GM12878 (cell line): ENCODE results near the gene ULK4. TPM values are rescaled to one million over a fixed set of nuclear protein-coding genes. Genes with fewer than 3 reads are reported as not detected.

Experiments
- ATAC-seq: fragments of 200-7000 bp; cut with Tn5 transposase; 3 replicates; pipeline ENCODE4 v1.9.1; 2020; ENCODE audit warnings: mild to moderate bottlenecking, moderate library complexity
- BruUV-seq: library from RNA; stranded (reverse); fragments of 400-500 nt; replicated peaks from 2 replicates; lab custom pipeline; 2021; lab: Mats Ljungman, UMichigan
- CTCF ChIA-PET: fragments of 300-600 bp; sonication (Branson Sonifier 250); formaldehyde crosslinking; extraction: SDS; loops from one replicate; lab custom pipeline; 2021; ENCODE audit warnings: inconsistent platforms; lab: Yijun Ruan, JAX
- POLR2A ChIA-PET: fragments of 350-600 bp; formaldehyde crosslinking; extraction: SDS; loops from one replicate; lab custom pipeline; 2021; ENCODE audit warnings: inconsistent platforms; lab: Charles Lee
- RAD21 ChIA-PET: fragments of 300-600 bp; sonication (Branson Sonifier 250); formaldehyde crosslinking; loops from one replicate; lab custom pipeline; 2023; ENCODE audit warnings: antibody characterized with exemption; ENCODE audit not compliant: unreplicated experiment; lab: Charles Lee
- SMC1A ChIA-PET: fragments of 300-600 bp; sonication (Branson Sonifier 250); formaldehyde crosslinking; loops from one replicate; lab custom pipeline; 2023; ENCODE audit not compliant: unreplicated experiment, uncharacterized antibody; lab: Charles Lee
- DNase-seq: peaks from one replicate; pipeline ENCODE4 v3.0.0-alpha.2; 2011; ENCODE audit warnings: low read depth, low spot score
- FAIRE-seq: peaks from 3 replicates; lab custom pipeline; 2011; peaks lifted over from hg19 to GRCh38; lab: Jason Lieb, UNC
- H2AFZ ChIP-seq: 2 replicates; pipeline ENCODE4 v1.6.0; 2011; ENCODE audit warnings: low read depth, low read length, control low read depth; ENCODE audit not compliant: control insufficient read depth
- H3K27ac ChIP-seq: 2 replicates; pipeline ENCODE4 v1.5.1; 2011; ENCODE audit warnings: control low read depth; ENCODE audit not compliant: control insufficient read depth, insufficient read depth
- H3K27me3 ChIP-seq, 2 experiments: replicated peaks in 1 of 2; 2 replicates each; pipeline versions ENCODE4 v1.6.0 to v1.6.1; 2011; ENCODE audit warnings: low read length in 1 of 2; ENCODE audit not compliant: control insufficient read depth in 2 of 2, insufficient read depth in 2 of 2
- H3K36me3 ChIP-seq, 2 experiments: 2 replicates each; pipeline ENCODE4 v1.5.1; 2011; ENCODE audit warnings: low read length in 1 of 2; ENCODE audit not compliant: control insufficient read depth in 2 of 2, insufficient read depth in 2 of 2
- H3K4me1 ChIP-seq: 2 replicates; pipeline ENCODE4 v1.6.1; 2011; ENCODE audit warnings: mild to moderate bottlenecking, low read length, moderate library complexity, mixed read lengths; ENCODE audit not compliant: control insufficient read depth, insufficient read depth
- H3K4me2 ChIP-seq: 2 replicates; pipeline ENCODE4 v1.6.0; 2011; ENCODE audit warnings: control low read depth; ENCODE audit not compliant: control insufficient read depth, insufficient read depth
- H3K4me3 ChIP-seq: fragments of 200-600 bp; sonication (generic); 2 replicates; pipeline ENCODE4 v1.5.1; 2016
- H3K79me2 ChIP-seq: 2 replicates; pipeline ENCODE4 v1.6.0; 2011; ENCODE audit warnings: low read length; ENCODE audit not compliant: control insufficient read depth, insufficient read depth
- H3K9ac ChIP-seq: 2 replicates; pipeline ENCODE4 v1.8.0; 2011; ENCODE audit warnings: low read length, control low read depth, mixed read lengths; ENCODE audit not compliant: control insufficient read depth, insufficient read depth
- H3K9me3 ChIP-seq: replicated peaks from 3 replicates; pipeline ENCODE4 v1.5.1; 2011; ENCODE audit warnings: mild to moderate bottlenecking, low read length; ENCODE audit not compliant: control insufficient read depth, insufficient read depth
- H4K20me1 ChIP-seq: 2 replicates; pipeline ENCODE4 v1.6.0; 2011; ENCODE audit not compliant: control insufficient read depth, insufficient read depth
- NKRF ChIP-seq: fragments of 450-650 bp; conservative IDR thresholded peaks from 2 replicates; pipeline ENCODE4 v1.6.1; 2017; ENCODE audit warnings: mild to moderate bottlenecking, moderate library complexity
- WGBS: methylation state at CpG from one replicate; pipeline ENCODE4 v1.1.6; 2016; ENCODE audit warnings: low lambda C conversion rate; ENCODE audit not compliant: insufficient replicate concordance, insufficient coverage; ENCODE audit errors: missing lambda C conversion rate; 5-methylcytosine and 5-hydroxymethylcytosine counted together
- in situ Hi-C: fragments of 300-500 bp; cut with MboI; formaldehyde crosslinking; loops from 9 replicates; pipeline ENCODE4 v1.14.3; 2018; ENCODE audit warnings: mixed read lengths
- intact Hi-C: fragments of 100-400 bp; cut with micrococcal nuclease; formaldehyde crosslinking; loops from one replicate; pipeline ENCODE4 v1.14.2; 2022; ENCODE audit not compliant: unreplicated experiment
- polyA plus RNA-seq, 11 experiments: library from polyadenylated mRNA; depleted of rRNA in 4 of 11; unstranded in 6 of 11; stranded (reverse) in 5 of 11; fragments of >200 nt; fragmentation: Nextera tagmentation in 4 of 11; fragmentation: Illumina TruSeq in 1 of 11; extraction: Ambion mirVana in 4 of 11; extraction: Trizol in 1 of 11; gene quantifications; 1 replicate in 1 of 11; 2 replicates in 10 of 11; pipeline versions ENCODE4 v1.2.1 to v1.2.3, GENCODE V29; 2011 to 2016; ENCODE audit warnings: inconsistent platforms in 2 of 11, missing spikeins in 2 of 11, low read depth in 1 of 11
- total RNA-seq, 4 experiments: library from RNA; depleted of rRNA in 3 of 4; stranded (reverse); fragments of >200 nt in 3 of 4; fragmentation: Illumina TruSeq in 1 of 4; extraction: Trizol in 1 of 4; gene quantifications; 2 replicates each; pipeline versions ENCODE4 v1.2.1 to v1.2.3, GENCODE V29; 2013 to 2021
- TF ChIP-seq, protein P1 (sequence below): fragments of 450-650 bp; IDR thresholded peaks from 2 replicates; pipeline ENCODE4 v1.6.1; 2014; ENCODE audit warnings: mild to moderate bottlenecking

Gene ULK4
- total and polyA plus RNA-seq, 10 of the 15 experiments (the other 5 are each of a cell fraction or from before 2014, with no cell fraction given): 3.5 to 7.6 (median 6.3) TPM

DNA sequence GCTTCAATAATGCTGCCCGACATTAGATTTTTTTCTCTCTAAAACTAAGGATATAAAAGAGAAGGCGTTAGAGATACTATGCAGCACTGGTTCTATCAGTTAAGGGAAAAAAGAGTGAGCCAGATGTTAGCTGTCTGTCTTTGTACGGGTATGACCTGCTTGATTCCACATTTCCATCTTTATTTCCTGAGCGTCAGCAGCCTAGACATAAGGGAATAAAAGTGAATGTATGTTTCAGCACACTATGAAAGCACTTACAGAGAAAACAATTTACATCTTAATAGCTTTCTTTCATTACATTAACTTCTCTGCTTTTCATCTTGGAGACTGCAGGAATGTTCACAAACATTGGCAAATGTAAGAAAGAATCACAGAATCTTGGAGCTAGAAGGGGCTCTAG lies 443.3 kb downstream of the ULK4 start:
- Histone ChIP-seq H2AFZ (no peak overlapping the region), H3K27ac (no peak overlapping the region), H3K4me2 (no peak overlapping the region), H3K9me3 (no peaks in the 10 kb centered on the region), H3K36me3 (no peaks in the 10 kb centered on the region), H4K20me1 (no peaks in the 10 kb centered on the region), H3K9ac (no peak overlapping the region), H3K27me3 (no peaks in the 10 kb centered on the region), H3K79me2 (no peaks in the 10 kb centered on the region), H3K4me1 (peaks cover 17% of the 10 kb centered on the region), H3K4me3 (no peak overlapping the region)
- FAIRE-seq (no peak), ATAC-seq (no peak), DNase-seq (no peak)
- ChIA-PET SMC1A (interaction anchor here (1.0 kb wide), 1 partner anchor 27 kb away, joined by 4 read pairs; no protein-coding TSS in a partner anchor), CTCF (no interaction called here), POLR2A (no interaction called here), RAD21 (no interaction called here)
- no TSS peak for BruUV-seq
- intact Hi-C loops (no loop called here), in situ Hi-C loops (no loop called here)
- no peak for TF ChIP-seq NKRF
- TF ChIP-seq, protein P1, sequence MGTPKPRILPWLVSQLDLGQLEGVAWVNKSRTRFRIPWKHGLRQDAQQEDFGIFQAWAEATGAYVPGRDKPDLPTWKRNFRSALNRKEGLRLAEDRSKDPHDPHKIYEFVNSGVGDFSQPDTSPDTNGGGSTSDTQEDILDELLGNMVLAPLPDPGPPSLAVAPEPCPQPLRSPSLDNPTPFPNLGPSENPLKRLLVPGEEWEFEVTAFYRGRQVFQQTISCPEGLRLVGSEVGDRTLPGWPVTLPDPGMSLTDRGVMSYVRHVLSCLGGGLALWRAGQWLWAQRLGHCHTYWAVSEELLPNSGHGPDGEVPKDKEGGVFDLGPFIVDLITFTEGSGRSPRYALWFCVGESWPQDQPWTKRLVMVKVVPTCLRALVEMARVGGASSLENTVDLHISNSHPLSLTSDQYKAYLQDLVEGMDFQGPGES: no peak
- WGBS: 40% methylated on average over 4 of the region's 4 CpGs
